GM12892 (cell line): Measurements from ENCODE around the gene CDH4.

Experiments used
- POLR2A ChIP-seq: IDR thresholded peaks from 2 replicates; pipeline ENCODE4 v1.6.1; 2011; ENCODE audit warnings: low read depth, low read length, control low read depth
- POLR2AphosphoS5 ChIP-seq: IDR thresholded peaks from 2 replicates; pipeline ENCODE4 v1.6.1; 2011; ENCODE audit warnings: low read depth, low read length, control low read depth

- no peak for TF ChIP-seq POLR2AphosphoS5
- TF ChIP-seq POLR2A: no peak
Observed at GRCh38 chr20:61889659-61890058, 637.6 kb downstream of the CDH4 start.
